H9 (cell line): Measurements from ENCODE around the gene FLT3. TPM values are rescaled to one million over a fixed set of nuclear protein-coding genes. Genes with fewer than 3 reads are reported as not detected.

Experiments used
- DNase-seq: peaks from one replicate; pipeline ENCODE4 v3.0.0-alpha.2; 2017
- H2AFZ ChIP-seq: one replicate; pipeline ENCODE4 v1.6.1; 2013; ENCODE audit warnings: mild to moderate bottlenecking, low read length, control low read depth, moderate library complexity
- H2AK5ac ChIP-seq: 2 replicates; pipeline ENCODE4 v1.6.1; 2013; ENCODE audit warnings: low read length, control low read depth, mixed read lengths; ENCODE audit not compliant: insufficient read length
- H2BK120ac ChIP-seq: one replicate; pipeline ENCODE4 v1.6.1; 2013; ENCODE audit warnings: low read depth, mild to moderate bottlenecking, low read length, control low read depth, inconsistent platforms; ENCODE audit not compliant: poor library complexity, severe bottlenecking
- H2BK12ac ChIP-seq: 2 replicates; pipeline ENCODE4 v1.6.1; 2013; ENCODE audit warnings: low read length, control low read depth, mixed read lengths, low read depth; ENCODE audit not compliant: insufficient read length
- H2BK15ac ChIP-seq: 2 replicates; pipeline ENCODE4 v1.6.1; 2013; ENCODE audit warnings: low read depth, low read length, control low read depth
- H2BK20ac ChIP-seq: one replicate; pipeline ENCODE4 v1.6.1; 2013; ENCODE audit warnings: low read depth, mild to moderate bottlenecking, low read length, control low read depth, inconsistent platforms; ENCODE audit not compliant: poor library complexity, severe bottlenecking
- H2BK5ac ChIP-seq: 2 replicates; pipeline ENCODE4 v1.6.1; 2013; ENCODE audit warnings: low read length, control low read depth, mixed read lengths; ENCODE audit not compliant: insufficient read length
- H3K14ac ChIP-seq: 2 replicates; pipeline ENCODE4 v1.6.1; 2013; ENCODE audit warnings: low read length, control low read depth; ENCODE audit not compliant: insufficient read depth
- H3K18ac ChIP-seq: 2 replicates; pipeline ENCODE4 v1.6.1; 2013; ENCODE audit warnings: low read depth, mild to moderate bottlenecking, mixed read lengths, low read length, control low read depth; ENCODE audit not compliant: insufficient read length
- H3K23ac ChIP-seq: 2 replicates; pipeline ENCODE4 v1.6.1; 2013; ENCODE audit warnings: low read length, control low read depth, mixed read lengths, low read depth; ENCODE audit not compliant: insufficient read length
- H3K23me2 ChIP-seq: 2 replicates; pipeline ENCODE4 v1.6.1; 2013; ENCODE audit warnings: low read depth, mild to moderate bottlenecking, mixed read lengths, low read length, control low read depth; ENCODE audit not compliant: insufficient read length, poor library complexity, severe bottlenecking
- H3K27ac ChIP-seq: 2 replicates; pipeline ENCODE4 v1.5.1; 2013; ENCODE audit warnings: low read length, control low read depth, mixed read lengths, low read depth; ENCODE audit not compliant: insufficient read length
- H3K27me3 ChIP-seq: 2 replicates; pipeline ENCODE4 v1.6.1; 2013; ENCODE audit warnings: low read length, control low read depth, inconsistent platforms; ENCODE audit not compliant: insufficient read depth
- H3K4ac ChIP-seq: 2 replicates; pipeline ENCODE4 v1.6.1; 2013; ENCODE audit warnings: low read depth, mild to moderate bottlenecking, control low read depth, inconsistent platforms, low read length, moderate library complexity
- H3K4me1 ChIP-seq: 2 replicates; pipeline ENCODE4 v1.6.1; 2013; ENCODE audit warnings: low read length, control low read depth, inconsistent platforms; ENCODE audit not compliant: insufficient read depth
- H3K4me2 ChIP-seq: 2 replicates; pipeline ENCODE4 v1.6.1; 2013; ENCODE audit warnings: low read length, control low read depth, mixed read lengths; ENCODE audit not compliant: insufficient read length, insufficient read depth
- H3K56ac ChIP-seq: 2 replicates; pipeline ENCODE4 v1.6.1; 2013; ENCODE audit warnings: low read depth, mild to moderate bottlenecking, mixed read lengths, low read length, control low read depth; ENCODE audit not compliant: insufficient read length
- H3K79me1 ChIP-seq: 2 replicates; pipeline ENCODE4 v1.6.1; 2013; ENCODE audit warnings: low read depth, mild to moderate bottlenecking, moderate library complexity, low read length, control low read depth, inconsistent platforms; ENCODE audit not compliant: insufficient read depth, poor library complexity, severe bottlenecking
- H3K79me2 ChIP-seq: 2 replicates; pipeline ENCODE4 v1.6.1; 2013; ENCODE audit warnings: low read length, control low read depth, inconsistent platforms; ENCODE audit not compliant: insufficient read depth
- H3K9ac ChIP-seq: 2 replicates; pipeline ENCODE4 v1.6.1; 2013; ENCODE audit warnings: low read length, control low read depth, mixed read lengths; ENCODE audit not compliant: insufficient read length; ENCODE audit errors: extremely low read depth
- H3K9me3 ChIP-seq: one replicate; pipeline ENCODE4 v1.6.1; 2013; ENCODE audit warnings: low read depth, low read length, inconsistent platforms; ENCODE audit not compliant: control insufficient read depth
- H3T11ph ChIP-seq: one replicate; pipeline ENCODE4 v1.6.1; 2013; ENCODE audit warnings: mild to moderate bottlenecking, low read length, control low read depth, inconsistent platforms
- H4K20me1 ChIP-seq: one replicate; pipeline ENCODE4 v1.6.1; 2013; ENCODE audit not compliant: control insufficient read depth, insufficient read length, insufficient read depth
- H4K5ac ChIP-seq: 2 replicates; pipeline ENCODE4 v1.6.1; 2013; ENCODE audit warnings: low read depth, mild to moderate bottlenecking, mixed read lengths, low read length, control low read depth; ENCODE audit not compliant: insufficient read length
- H4K8ac ChIP-seq: replicated peaks from 2 replicates; pipeline ENCODE4 v1.6.1; 2013; ENCODE audit warnings: low read length, control low read depth, mixed read lengths, low read depth; ENCODE audit not compliant: insufficient read length
- H4K91ac ChIP-seq: 2 replicates; pipeline ENCODE4 v1.6.1; 2013; ENCODE audit warnings: low read depth, mild to moderate bottlenecking, moderate library complexity, mixed read lengths, low read length, control low read depth; ENCODE audit not compliant: insufficient read length
- H3K27ac Mint-ChIP-seq, 3 experiments: 2 replicates in 2 of 3; 3 replicates in 1 of 3; pipeline ENCODE4 v1.8.0; 2020 to 2021; ENCODE audit warnings: mixed read lengths in 3 of 3, mild to moderate bottlenecking in 1 of 3, moderate library complexity in 1 of 3
- H3K27me3 Mint-ChIP-seq: 2 replicates; pipeline ENCODE4 v1.8.0; 2021; ENCODE audit warnings: low read depth, mild to moderate bottlenecking, moderate library complexity, mixed read lengths
- H3K36me3 Mint-ChIP-seq, 3 experiments: 2 replicates in 2 of 3; 3 replicates in 1 of 3; pipeline ENCODE4 v1.8.0; 2020 to 2021; ENCODE audit warnings: low read depth in 3 of 3, mixed read lengths in 3 of 3; ENCODE audit not compliant: insufficient read depth in 1 of 3
- H3K4me1 Mint-ChIP-seq, 2 experiments: 2 replicates each; pipeline ENCODE4 v1.8.0; 2020; ENCODE audit warnings: mixed read lengths in 2 of 2
- H3K4me3 Mint-ChIP-seq, 2 experiments: 2 replicates in 1 of 2; 3 replicates in 1 of 2; pipeline ENCODE4 v1.8.0; 2020 to 2021; ENCODE audit warnings: mild to moderate bottlenecking in 2 of 2, mixed read lengths in 2 of 2, moderate library complexity in 1 of 2
- H3K9me3 Mint-ChIP-seq, 2 experiments: 2 replicates in 1 of 2; 3 replicates in 1 of 2; pipeline ENCODE4 v1.8.0; 2020; ENCODE audit warnings: mild to moderate bottlenecking in 2 of 2, mixed read lengths in 2 of 2, moderate library complexity in 1 of 2
- WGBS: extraction: QIAGEN DNeasy Blood & Tissue Kit; methylation state at CpG from one replicate; pipeline ENCODE4 v1.1.7; 2013; ENCODE audit warnings: missing lambda C conversion rate, low lambda C conversion rate, mixed read lengths; ENCODE audit not compliant: insufficient read length; ENCODE audit errors: extremely low coverage; 5-methylcytosine and 5-hydroxymethylcytosine counted together
- total RNA-seq: library from RNA; stranded (reverse); gene quantifications from 2 replicates; pipeline ENCODE4 v1.2.1, GENCODE V29; 2021
- TF ChIP-seq, protein P1 (sequence below): fragments of 200-600 bp; sonication (generic); conservative IDR thresholded peaks from 3 replicates; pipeline ENCODE4 v1.8.0; 2021; ENCODE audit warnings: antibody characterized with exemption, mild to moderate bottlenecking

The FLT3 gene
- total RNA-seq, 1 experiment from 2014 or later = 0.44 TPM

DNA sequence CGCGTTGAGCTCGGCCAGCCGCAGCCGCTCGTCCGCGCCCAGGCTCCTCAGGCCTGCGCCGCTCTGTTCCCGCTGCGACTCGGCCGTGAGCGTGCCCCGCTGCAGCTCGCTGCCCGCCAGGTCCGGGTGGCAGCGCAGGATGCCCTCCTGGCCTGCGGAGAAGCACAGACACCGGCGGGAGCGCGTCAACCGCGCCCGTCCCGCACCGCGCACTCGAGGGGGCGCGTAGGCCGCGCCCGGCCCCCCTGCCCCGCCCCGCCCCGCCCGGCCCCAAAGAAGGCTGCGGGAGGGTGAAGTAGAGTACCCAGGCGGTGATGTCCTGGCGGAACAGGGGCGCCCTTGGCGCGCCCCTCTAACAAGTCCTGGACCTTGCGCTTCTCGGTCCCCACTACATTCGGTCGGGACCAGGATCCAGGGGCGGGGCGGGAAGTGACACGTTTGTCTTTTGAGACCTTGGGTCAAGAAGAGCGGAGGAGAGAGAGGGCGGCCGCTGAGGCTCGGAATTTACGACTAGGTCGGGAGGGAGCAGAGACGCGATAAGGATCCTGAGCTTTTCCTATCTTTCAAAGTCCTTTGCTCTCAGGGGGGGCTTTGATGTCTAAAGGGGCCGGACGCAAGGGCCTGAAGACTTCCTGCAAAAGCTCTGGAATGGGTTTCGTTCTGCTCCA lies 121.9 kb downstream of the FLT3 start:
- Histone ChIP-seq H3K27me3 (peaks cover 99% of the 10 kb centered on the region), H3K79me1 (no peaks in the 10 kb centered on the region), H3K23ac (no peak overlapping the region), H3K79me2 (no peaks in the 10 kb centered on the region), H3K4me2 (peak overlapping the region; percentile 38), H4K91ac (no peak overlapping the region), H3K23me2 (no peaks in the 10 kb centered on the region), H2BK5ac (no peak overlapping the region), H3K27ac (no peak overlapping the region), H3K56ac (no peak overlapping the region), H2AFZ (no peak overlapping the region), H4K20me1 (peaks cover 2% of the 10 kb centered on the region), H3K4me1 (no peaks in the 10 kb centered on the region), H3K9ac (no peak overlapping the region), H4K5ac (no peak overlapping the region), H3K9me3 (no peaks in the 10 kb centered on the region), H2AK5ac (no peak overlapping the region), H3T11ph (no peak overlapping the region), H3K18ac (no peak overlapping the region), H4K8ac (no peak overlapping the region), H3K14ac (no peak overlapping the region), H2BK120ac (no peak overlapping the region), H2BK20ac (no peak overlapping the region), H2BK12ac (no peak overlapping the region), H2BK15ac (no peak overlapping the region), H3K4ac (no peak overlapping the region)
- Mint-ChIP-seq H3K9me3 (peaks cover 5 to 26% of the 10 kb centered on the region in 2 experiments), H3K4me3 (peak overlapping the region in 1 of 2 experiments; percentile 74; a peak in 3 of 5 replicates), H3K27me3 (peaks cover 100% of the 10 kb centered on the region), H3K4me1 (peaks cover 10 to 22% of the 10 kb centered on the region in 2 experiments), H3K36me3 (peaks cover 0 to 2% (median 0%) of the 10 kb centered on the region in 3 experiments; a peak in 2 of 7 replicates), H3K27ac (no peak overlapping the region)
- DNase-seq = peak; percentile 79
- TF ChIP-seq, protein P1, sequence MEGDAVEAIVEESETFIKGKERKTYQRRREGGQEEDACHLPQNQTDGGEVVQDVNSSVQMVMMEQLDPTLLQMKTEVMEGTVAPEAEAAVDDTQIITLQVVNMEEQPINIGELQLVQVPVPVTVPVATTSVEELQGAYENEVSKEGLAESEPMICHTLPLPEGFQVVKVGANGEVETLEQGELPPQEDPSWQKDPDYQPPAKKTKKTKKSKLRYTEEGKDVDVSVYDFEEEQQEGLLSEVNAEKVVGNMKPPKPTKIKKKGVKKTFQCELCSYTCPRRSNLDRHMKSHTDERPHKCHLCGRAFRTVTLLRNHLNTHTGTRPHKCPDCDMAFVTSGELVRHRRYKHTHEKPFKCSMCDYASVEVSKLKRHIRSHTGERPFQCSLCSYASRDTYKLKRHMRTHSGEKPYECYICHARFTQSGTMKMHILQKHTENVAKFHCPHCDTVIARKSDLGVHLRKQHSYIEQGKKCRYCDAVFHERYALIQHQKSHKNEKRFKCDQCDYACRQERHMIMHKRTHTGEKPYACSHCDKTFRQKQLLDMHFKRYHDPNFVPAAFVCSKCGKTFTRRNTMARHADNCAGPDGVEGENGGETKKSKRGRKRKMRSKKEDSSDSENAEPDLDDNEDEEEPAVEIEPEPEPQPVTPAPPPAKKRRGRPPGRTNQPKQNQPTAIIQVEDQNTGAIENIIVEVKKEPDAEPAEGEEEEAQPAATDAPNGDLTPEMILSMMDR = no peak
- no CpG with 5 or more reads among the region's 65 CpGs for WGBS
